Peyer's patch (tissue), 4 donors: ENCODE data around the gene ADARB1. TPM values are rescaled to one million over a fixed set of nuclear protein-coding genes. Genes with fewer than 3 reads are reported as not detected.
"Not testable (repeated sequence)": the region's sequence is repeated elsewhere in the genome, so short reads cannot be mapped to it uniquely, and the experiment has no call there.

Experiments used
- DNase-seq, 3 donors: peaks; one replicate each; pipeline ENCODE4 v3.0.0-alpha.2; 2017 to 2019
- H3K27ac ChIP-seq, 4 donors: fragments of 200-600 bp; sonication (generic); one replicate each; pipeline ENCODE4 v1.5.1; 2016 to 2019
- H3K27me3 ChIP-seq, 2 donors: fragments of 200-600 bp; sonication (generic); one replicate each; pipeline ENCODE4 v1.5.1; 2019
- H3K36me3 ChIP-seq, 3 donors: fragments of 200-600 bp; sonication (generic); one replicate each; pipeline ENCODE4 v1.5.1; 2016 to 2019
- H3K4me1 ChIP-seq, 4 donors: fragments of 200-600 bp; sonication (generic); one replicate each; pipeline ENCODE4 v1.5.1; 2016 to 2019
- H3K4me3 ChIP-seq, 4 donors: fragments of 200-600 bp; sonication (generic); 1 replicate in 3 of 4; 2 replicates in 1 of 4; pipeline ENCODE4 v1.5.1; 2016 to 2019; ENCODE audit warnings: mild to moderate bottlenecking in 1 of 4
- H3K9me3 ChIP-seq, 4 donors: fragments of 200-600 bp; sonication (generic); one replicate each; pipeline ENCODE4 v1.5.1; 2016 to 2019; ENCODE audit warnings: mild to moderate bottlenecking in 1 of 4
- POLR2A ChIP-seq, 2 donors: fragments of 450-650 bp; IDR thresholded peaks; one replicate each; pipeline ENCODE4 v1.5.1; 2017; ENCODE audit warnings: antibody characterized with exemption in 2 of 2, mild to moderate bottlenecking in 2 of 2, moderate library complexity in 2 of 2
- total RNA-seq, 4 donors: library from RNA; depleted of rRNA; stranded (reverse); fragments of >200 nt; gene quantifications; one replicate each; pipeline ENCODE4 v1.1.0, GENCODE V29; 2016
- TF ChIP-seq, protein P1 (sequence below), 6 experiments: fragments of 450-650 bp in 4 of 6; fragments of 200-600 bp in 2 of 6; sonication (generic) in 1 of 6; IDR thresholded peaks; one replicate each; pipeline ENCODE4 v1.5.1; 2017 to 2019; ENCODE audit warnings: antibody characterized with exemption in 6 of 6, mild to moderate bottlenecking in 3 of 6, moderate library complexity in 1 of 6

ADARB1 gene
- total RNA-seq, 4 donors from 2014 or later: 7.4 to 47.9 (median 10.0) TPM

GRCh38 chr21:45141507-45141906 is 67.1 kb downstream of the ADARB1 start:
- Histone ChIP-seq H3K4me1 (peaks cover 0 to 20% (median 0%) of the 10 kb centered on the region in 4 donors), H3K27me3 (no peaks in the 10 kb centered on the region), H3K4me3 (no peak overlapping the region), H3K27ac (no peak overlapping the region), H3K9me3 (no peaks in the 10 kb centered on the region), H3K36me3 (no peaks in the 10 kb centered on the region)
- TF ChIP-seq POLR2A (IDR thresholded peaks at IDR 0.05): no peak
- TF ChIP-seq, protein P1, sequence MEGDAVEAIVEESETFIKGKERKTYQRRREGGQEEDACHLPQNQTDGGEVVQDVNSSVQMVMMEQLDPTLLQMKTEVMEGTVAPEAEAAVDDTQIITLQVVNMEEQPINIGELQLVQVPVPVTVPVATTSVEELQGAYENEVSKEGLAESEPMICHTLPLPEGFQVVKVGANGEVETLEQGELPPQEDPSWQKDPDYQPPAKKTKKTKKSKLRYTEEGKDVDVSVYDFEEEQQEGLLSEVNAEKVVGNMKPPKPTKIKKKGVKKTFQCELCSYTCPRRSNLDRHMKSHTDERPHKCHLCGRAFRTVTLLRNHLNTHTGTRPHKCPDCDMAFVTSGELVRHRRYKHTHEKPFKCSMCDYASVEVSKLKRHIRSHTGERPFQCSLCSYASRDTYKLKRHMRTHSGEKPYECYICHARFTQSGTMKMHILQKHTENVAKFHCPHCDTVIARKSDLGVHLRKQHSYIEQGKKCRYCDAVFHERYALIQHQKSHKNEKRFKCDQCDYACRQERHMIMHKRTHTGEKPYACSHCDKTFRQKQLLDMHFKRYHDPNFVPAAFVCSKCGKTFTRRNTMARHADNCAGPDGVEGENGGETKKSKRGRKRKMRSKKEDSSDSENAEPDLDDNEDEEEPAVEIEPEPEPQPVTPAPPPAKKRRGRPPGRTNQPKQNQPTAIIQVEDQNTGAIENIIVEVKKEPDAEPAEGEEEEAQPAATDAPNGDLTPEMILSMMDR (IDR thresholded peaks at IDR 0.05): no peak
- DNase-seq: no peak

DNA sequence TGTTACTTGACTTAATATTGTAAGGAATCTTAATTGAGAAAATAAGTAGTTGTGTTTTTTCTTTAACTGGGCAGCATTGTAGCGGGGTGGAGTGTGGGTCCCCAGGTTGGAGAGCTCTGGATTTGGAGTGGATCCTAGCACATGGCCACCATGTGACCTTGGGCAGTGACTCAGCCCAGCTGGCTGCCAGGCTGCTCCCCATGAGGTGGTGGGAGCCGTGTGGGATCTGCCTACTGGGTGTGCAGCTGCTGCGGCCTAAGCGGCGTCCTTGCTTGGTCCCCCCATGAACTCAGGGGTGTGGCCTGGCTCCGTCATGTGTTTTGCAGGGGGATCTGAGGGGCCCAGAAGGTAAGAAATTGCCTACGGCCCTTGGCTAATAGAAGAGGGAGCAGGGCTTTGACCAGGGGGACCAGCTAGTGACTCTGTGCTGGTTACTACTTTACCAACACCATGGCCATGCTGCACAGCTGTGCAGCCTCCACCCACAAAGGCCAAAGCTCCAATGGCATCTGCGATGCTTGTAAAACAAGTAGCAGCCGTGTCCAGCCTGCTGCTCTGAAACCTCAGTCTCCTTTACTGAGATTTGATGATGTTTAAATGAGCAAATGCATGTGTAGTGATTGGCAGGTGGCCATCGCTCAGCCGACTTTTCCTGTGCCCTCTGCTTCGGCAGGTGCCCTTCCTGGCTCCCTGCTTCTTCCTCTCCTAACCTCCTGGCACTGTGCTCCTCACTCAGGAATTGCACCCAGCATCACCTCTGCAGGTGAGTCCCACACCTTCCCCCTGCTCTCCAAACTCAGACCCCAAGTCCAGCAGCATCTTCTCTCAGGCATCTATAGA is 68.3 kb downstream of the ADARB1 start:
- H3K4me1 ChIP-seq: peaks cover 0 to 9% (median 0%) of the 10 kb centered on the region in 4 donors
- no peak for TF ChIP-seq POLR2A (IDR thresholded peaks at IDR 0.05)
- TF ChIP-seq, protein P1 (IDR thresholded peaks at IDR 0.05): no peak
- H3K27me3 ChIP-seq: no peaks in the 10 kb centered on the region
- no peaks in the 10 kb centered on the region for H3K36me3 ChIP-seq
- H3K9me3 ChIP-seq: no peaks in the 10 kb centered on the region
- H3K27ac ChIP-seq: no peak overlapping the region
- no peak overlapping the region for H3K4me3 ChIP-seq
- DNase-seq: no peak

- H3K27ac ChIP-seq: no peak overlapping the region
- no peaks in the 10 kb centered on the region for H3K9me3 ChIP-seq
- no peaks in the 10 kb centered on the region for H3K27me3 ChIP-seq
- peaks cover 0 to under 1% (median 0%) of the 10 kb centered on the region in 4 donors for H3K4me1 ChIP-seq
- TF ChIP-seq POLR2A (IDR thresholded peaks at IDR 0.05): no peak
- TF ChIP-seq, protein P1 (IDR thresholded peaks at IDR 0.05): no peak
- no peak overlapping the region for H3K4me3 ChIP-seq
- DNase-seq: no peak
- H3K36me3 ChIP-seq: no peaks in the 10 kb centered on the region
These were observed 69.5 kb downstream of the ADARB1 start for GRCh38 chr21:45143855-45144254.

- Histone ChIP-seq H3K27me3 (no peaks in the 10 kb centered on the region), H3K36me3 (no peaks in the 10 kb centered on the region), H3K4me1 (no peaks in the 10 kb centered on the region), H3K4me3 (no peak overlapping the region), H3K9me3 (no peaks in the 10 kb centered on the region), H3K27ac (no peak overlapping the region)
- DNase-seq: no peak
- no peak for TF ChIP-seq POLR2A (IDR thresholded peaks at IDR 0.05)
- TF ChIP-seq, protein P1 (IDR thresholded peaks at IDR 0.05): no peak
These were observed 70.8 kb downstream of the ADARB1 start for GRCh38 chr21:45145146-45145545.

DNA sequence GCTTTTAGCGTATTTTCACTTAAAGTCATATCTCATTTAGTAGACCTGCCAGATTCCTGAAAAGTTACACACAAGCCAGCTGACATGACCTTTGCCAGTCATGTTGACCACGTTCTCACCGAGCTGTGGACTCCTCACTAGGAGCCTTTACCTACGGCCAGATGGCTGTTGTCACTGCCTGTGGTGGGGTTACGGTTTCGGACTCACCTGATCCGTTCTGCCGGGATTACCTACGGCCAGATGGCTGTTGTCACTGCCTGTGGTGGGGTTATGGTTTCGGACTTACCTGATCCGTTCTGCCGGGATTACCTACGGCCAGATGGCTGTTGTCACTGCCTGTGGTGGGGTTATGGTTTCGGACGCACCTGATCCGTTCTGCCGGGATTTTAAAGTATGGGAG is 71.5 kb downstream of the ADARB1 start:
- H3K4me1 ChIP-seq, H3K36me3 ChIP-seq, H3K9me3 ChIP-seq, H3K27me3 ChIP-seq, DNase-seq, H3K27ac ChIP-seq, H3K4me3 ChIP-seq: not testable (repeated sequence)

DNA sequence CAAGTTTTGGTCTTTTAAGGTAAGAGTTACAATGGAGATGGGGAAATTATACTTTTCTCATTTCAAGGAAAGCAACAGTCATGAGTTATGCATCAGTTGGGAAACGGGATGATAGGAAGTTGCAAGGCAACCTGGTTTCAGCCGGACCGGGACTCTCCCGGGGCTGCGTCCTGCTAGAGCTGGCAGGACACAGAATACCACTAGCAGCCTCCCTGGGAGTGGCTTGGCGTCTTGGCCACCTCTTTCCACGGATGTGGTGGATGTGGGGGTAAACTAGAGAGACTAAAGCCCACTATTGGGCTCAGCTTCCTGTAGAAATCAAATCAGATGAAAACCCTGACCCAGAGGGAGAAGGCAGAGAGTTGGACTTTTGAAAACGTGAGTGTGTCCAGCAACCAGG is 71.9 kb downstream of the ADARB1 start:
- no peak overlapping the region for H3K27ac ChIP-seq
- no peaks in the 10 kb centered on the region for H3K9me3 ChIP-seq
- DNase-seq: no peak
- no peaks in the 10 kb centered on the region for H3K36me3 ChIP-seq
- H3K27me3 ChIP-seq: no peaks in the 10 kb centered on the region
- TF ChIP-seq, protein P1 (IDR thresholded peaks at IDR 0.05): no peak
- no peak for TF ChIP-seq POLR2A (IDR thresholded peaks at IDR 0.05)
- peaks cover 0 to under 1% (median 0%) of the 10 kb centered on the region in 4 donors for H3K4me1 ChIP-seq
- H3K4me3 ChIP-seq: no peak overlapping the region
